ENCODE results near the gene TNNC2. TPM values are rescaled to one million over a fixed set of nuclear protein-coding genes. Genes with fewer than 3 reads are reported as not detected.
A peak's percentile ranks its signal among the peaks of the same experiment; 100 is the strongest.

Gene TNNC2
- total RNA-seq, 1 donor from 2014 or later, result not detected

DNA sequence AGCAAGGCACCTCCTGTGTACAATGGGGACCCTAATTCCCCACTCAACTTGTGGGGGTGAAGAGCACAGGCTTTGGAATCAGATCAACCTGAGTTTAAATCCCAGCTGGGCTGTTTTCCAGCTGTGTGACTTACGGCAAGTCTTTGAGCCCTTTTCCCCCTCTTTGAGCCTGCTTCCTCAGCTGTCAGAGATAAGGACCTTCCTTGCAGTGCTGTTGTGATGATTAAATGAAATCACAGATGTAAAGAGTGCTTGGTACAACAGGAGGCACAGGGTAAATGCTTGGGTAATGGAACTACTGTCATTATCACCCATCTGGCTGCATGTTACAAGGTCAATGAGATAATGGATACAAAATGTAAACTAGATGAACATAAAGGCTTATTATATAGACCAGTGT lies 9.7 kb upstream of the TNNC2 start:
- Histone ChIP-seq H3K27ac (peak overlapping the region; percentile 3), H3K4me3 (no peak overlapping the region), H3K4me1 (peaks cover 43% of the 10 kb centered on the region), H3K36me3 (peaks cover 27% of the 10 kb centered on the region), H3K27me3 (ENCODE audit: low read depth) (no peaks in the 10 kb centered on the region), H3K9me3 (no peaks in the 10 kb centered on the region)
- ATAC-seq (no peak), DNase-seq (no peak)
- intact Hi-C loops (cut with DNase I), result no loop called here
- TF ChIP-seq, protein P1, sequence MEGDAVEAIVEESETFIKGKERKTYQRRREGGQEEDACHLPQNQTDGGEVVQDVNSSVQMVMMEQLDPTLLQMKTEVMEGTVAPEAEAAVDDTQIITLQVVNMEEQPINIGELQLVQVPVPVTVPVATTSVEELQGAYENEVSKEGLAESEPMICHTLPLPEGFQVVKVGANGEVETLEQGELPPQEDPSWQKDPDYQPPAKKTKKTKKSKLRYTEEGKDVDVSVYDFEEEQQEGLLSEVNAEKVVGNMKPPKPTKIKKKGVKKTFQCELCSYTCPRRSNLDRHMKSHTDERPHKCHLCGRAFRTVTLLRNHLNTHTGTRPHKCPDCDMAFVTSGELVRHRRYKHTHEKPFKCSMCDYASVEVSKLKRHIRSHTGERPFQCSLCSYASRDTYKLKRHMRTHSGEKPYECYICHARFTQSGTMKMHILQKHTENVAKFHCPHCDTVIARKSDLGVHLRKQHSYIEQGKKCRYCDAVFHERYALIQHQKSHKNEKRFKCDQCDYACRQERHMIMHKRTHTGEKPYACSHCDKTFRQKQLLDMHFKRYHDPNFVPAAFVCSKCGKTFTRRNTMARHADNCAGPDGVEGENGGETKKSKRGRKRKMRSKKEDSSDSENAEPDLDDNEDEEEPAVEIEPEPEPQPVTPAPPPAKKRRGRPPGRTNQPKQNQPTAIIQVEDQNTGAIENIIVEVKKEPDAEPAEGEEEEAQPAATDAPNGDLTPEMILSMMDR (IDR thresholded peaks at IDR 0.05), result no peak

DNA sequence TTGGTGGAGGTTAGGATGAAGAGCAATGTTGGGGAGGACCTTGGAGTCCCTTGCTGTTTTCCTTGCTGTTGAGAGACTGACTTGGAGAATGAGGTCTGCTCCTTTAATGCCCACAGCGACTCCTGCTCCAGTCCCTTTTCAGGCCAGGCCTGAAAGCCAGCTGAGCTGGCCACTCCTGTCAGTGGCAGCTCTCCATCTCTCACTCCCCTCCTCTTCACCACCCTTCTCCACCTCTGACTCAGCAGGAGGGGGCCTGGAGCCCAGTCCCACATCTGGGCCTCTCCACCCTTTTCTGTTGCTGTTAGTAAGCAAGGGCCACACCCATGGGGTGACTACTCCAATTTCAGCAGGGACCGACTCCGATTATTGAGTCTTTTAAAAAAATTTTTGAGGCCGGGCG lies 8.7 kb upstream of the TNNC2 start:
- no peak for ATAC-seq
- peaks cover 46% of the 10 kb centered on the region for H3K4me1 ChIP-seq
- intact Hi-C loops (cut with DNase I), result no loop called here
- TF ChIP-seq, protein P1 (IDR thresholded peaks at IDR 0.05), result no peak
- no peak for DNase-seq
- no peak overlapping the region for H3K27ac ChIP-seq
- no peaks in the 10 kb centered on the region for H3K9me3 ChIP-seq
- peak overlapping the region; percentile 84 for H3K4me3 ChIP-seq
- no peaks in the 10 kb centered on the region for H3K27me3 ChIP-seq (ENCODE audit: low read depth)
- H3K36me3 ChIP-seq, result peaks cover 17% of the 10 kb centered on the region

DNA sequence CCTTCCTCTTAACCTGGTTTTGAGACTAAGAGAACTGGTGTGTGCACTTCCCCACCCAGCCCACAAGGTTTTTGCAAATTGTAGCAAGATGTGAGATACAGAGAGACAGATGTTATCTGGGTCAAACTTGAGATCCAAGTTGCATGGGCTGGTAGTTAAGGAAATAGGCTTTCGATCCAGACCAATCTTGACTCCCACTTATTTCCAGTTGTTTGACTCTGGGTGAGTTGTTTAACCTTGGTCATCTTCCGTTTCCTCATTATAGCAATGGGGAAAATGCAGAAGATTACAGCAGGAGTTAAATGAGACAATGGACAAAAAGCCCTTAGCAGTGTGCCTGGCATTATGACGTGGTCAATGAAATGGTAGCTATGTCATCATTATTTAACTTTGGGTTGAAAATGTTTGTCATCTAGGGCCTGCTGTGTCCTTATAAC lies 8.2 kb upstream of the TNNC2 start:
- DNase-seq (no peak), ATAC-seq (no peak)
- Histone ChIP-seq H3K36me3 (peaks cover 12% of the 10 kb centered on the region), H3K4me3 (peak overlapping the region; percentile 84), H3K27me3 (ENCODE audit: low read depth) (no peaks in the 10 kb centered on the region), H3K4me1 (peaks cover 46% of the 10 kb centered on the region), H3K27ac (no peak overlapping the region), H3K9me3 (no peaks in the 10 kb centered on the region)
- intact Hi-C loops (cut with DNase I), result no loop called here
- TF ChIP-seq, protein P1 (IDR thresholded peaks at IDR 0.05), result no peak

DNA sequence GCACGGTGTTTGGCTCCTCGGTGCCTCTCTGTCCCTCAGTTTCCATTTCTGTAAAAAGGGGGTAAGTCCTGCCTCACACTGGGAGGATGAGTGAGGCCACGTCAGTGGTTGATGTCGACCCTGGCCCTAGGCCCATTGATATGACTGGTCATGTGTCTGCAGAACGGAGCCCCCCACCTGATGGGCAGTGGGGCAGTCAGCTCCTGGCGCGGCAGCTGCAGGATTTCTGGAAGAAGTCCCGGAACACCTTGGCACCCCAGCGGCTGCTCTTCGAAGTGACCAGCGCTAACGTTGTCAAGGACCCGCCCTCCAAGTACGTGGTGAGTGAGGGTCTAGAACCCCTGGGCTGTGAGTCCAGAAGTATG lies 7.7 kb upstream of the TNNC2 start:
- ATAC-seq (no peak), DNase-seq (no peak)
- peaks cover 46% of the 10 kb centered on the region for H3K4me1 ChIP-seq
- H3K4me3 ChIP-seq, result peak overlapping the region; percentile 84
- H3K27ac ChIP-seq, result peak overlapping the region; percentile 95
- no peaks in the 10 kb centered on the region for H3K27me3 ChIP-seq (ENCODE audit: low read depth)
- TF ChIP-seq, protein P1 (IDR thresholded peaks at IDR 0.05), result no peak
- H3K9me3 ChIP-seq, result no peaks in the 10 kb centered on the region
- intact Hi-C loops (cut with DNase I), result no loop called here
- peaks cover 6% of the 10 kb centered on the region for H3K36me3 ChIP-seq

DNA sequence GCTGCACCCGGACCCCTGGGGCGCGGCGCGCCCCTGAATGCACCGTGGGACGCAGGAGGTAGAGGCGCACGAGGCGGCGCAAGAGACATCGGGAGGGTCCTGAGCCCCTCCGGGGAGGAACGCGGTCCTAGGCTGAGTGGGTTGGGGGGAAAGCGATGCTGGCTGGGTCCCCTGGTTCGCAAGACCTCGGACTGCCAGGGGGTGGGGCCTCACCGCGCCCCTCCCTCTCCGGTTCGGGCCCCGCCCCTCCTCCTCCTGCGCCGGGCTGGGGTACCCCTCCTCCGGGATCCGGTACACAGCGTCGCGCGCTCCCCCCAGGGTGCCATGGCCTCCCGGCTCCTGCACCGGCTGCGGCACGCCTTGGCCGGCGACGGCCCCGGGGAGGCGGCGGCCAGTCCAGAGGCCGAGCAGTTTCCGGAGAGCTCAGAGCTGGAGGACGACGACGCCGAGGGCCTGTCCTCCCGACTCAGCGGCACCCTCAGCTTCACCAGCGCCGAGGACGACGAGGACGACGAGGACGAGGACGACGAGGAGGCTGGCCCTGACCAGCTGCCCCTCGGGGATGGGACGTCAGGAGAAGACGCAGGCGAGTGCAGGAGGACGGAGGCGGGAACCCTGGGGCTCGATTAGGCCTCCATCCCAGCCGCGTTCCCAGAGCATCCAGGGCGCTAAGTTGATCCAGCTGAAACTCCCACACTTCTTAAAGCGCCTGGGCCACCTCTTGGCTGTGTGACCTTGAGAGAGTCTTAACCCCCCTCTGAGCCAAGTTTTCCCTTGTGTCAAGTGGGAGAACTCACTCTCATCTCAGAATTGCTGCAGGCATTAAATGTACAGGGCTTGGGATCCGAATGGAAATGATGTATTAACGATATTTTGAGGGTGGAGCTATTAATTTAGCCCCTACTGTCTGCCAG lies 7.0 kb upstream of the TNNC2 start:
- intact Hi-C loops (cut with DNase I), result no loop called here
- Histone ChIP-seq H3K9me3 (no peaks in the 10 kb centered on the region), H3K4me1 (peaks cover 46% of the 10 kb centered on the region), H3K36me3 (peaks cover 5% of the 10 kb centered on the region), H3K27ac (peak overlapping the region; percentile 95), H3K4me3 (peak overlapping the region; percentile 84), H3K27me3 (ENCODE audit: low read depth) (no peaks in the 10 kb centered on the region)
- TF ChIP-seq, protein P1 (IDR thresholded peaks at IDR 0.05), result no peak
- ATAC-seq (peak; percentile 89 to 91), DNase-seq (peak; percentile 76)

Data from lower lobe of right lung (tissue), 2 donors.